GM12878 (cell line): ENCODE measurements around the gene ZNF672. TPM values are rescaled to one million over a fixed set of nuclear protein-coding genes. Genes with fewer than 3 reads are reported as not detected.

ENCODE experiments used
- ATF2 ChIP-seq: IDR thresholded peaks from 2 replicates; pipeline ENCODE4 v1.6.1; 2012; ENCODE audit warnings: low read length, inconsistent platforms
- ATF3 ChIP-seq: IDR thresholded peaks from 2 replicates; pipeline ENCODE4 v1.6.1; 2011; ENCODE audit warnings: low read depth, mild to moderate bottlenecking, low read length, moderate library complexity, borderline replicate concordance; ENCODE audit errors: extremely low read depth
- ATF7 ChIP-seq: fragments of 450-650 bp; IDR thresholded peaks from 2 replicates; pipeline ENCODE4 v1.6.1; 2016; ENCODE audit warnings: low read depth, mild to moderate bottlenecking
- HDAC2 ChIP-seq: fragments of 200-600 bp; sonication (generic); IDR thresholded peaks from 2 replicates; pipeline ENCODE4 v1.6.1; 2017
- IRF5 ChIP-seq: fragments of 450-650 bp; IDR thresholded peaks from 2 replicates; pipeline ENCODE4 v1.6.1; 2017; ENCODE audit warnings: borderline replicate concordance
- MYB ChIP-seq: fragments of 150-350 bp; IDR thresholded peaks from 2 replicates; pipeline ENCODE4 v1.6.1; 2014; ENCODE audit warnings: mild to moderate bottlenecking, low read depth, low read length, borderline replicate concordance
- NFYB ChIP-seq: IDR thresholded peaks from 2 replicates; pipeline ENCODE4 v1.6.1; 2011; ENCODE audit warnings: low read depth, mild to moderate bottlenecking, low read length, improper control_type of control experiment, moderate library complexity; ENCODE audit not compliant: insufficient read depth
- NR2F1 ChIP-seq: fragments of 450-650 bp; conservative IDR thresholded peaks from 2 replicates; pipeline ENCODE4 v1.6.1; 2017; ENCODE audit warnings: mild to moderate bottlenecking
- PAX5 ChIP-seq: IDR thresholded peaks from 2 replicates; pipeline ENCODE4 v1.6.1; 2011; ENCODE audit warnings: low read depth, low read length, borderline replicate concordance
- RELB ChIP-seq: fragments of 450-650 bp; IDR thresholded peaks from 2 replicates; pipeline ENCODE4 v1.6.1; 2017; ENCODE audit warnings: low read depth, mild to moderate bottlenecking, moderate library complexity
- REST ChIP-seq: IDR thresholded peaks from 2 replicates; pipeline ENCODE4 v1.6.1; 2012; ENCODE audit warnings: mild to moderate bottlenecking, low read depth, low read length
- SIN3A ChIP-seq: IDR thresholded peaks from 2 replicates; pipeline ENCODE4 v1.6.1; 2012; ENCODE audit warnings: low read depth, low read length, improper control_type of control experiment
- TCF3 ChIP-seq: IDR thresholded peaks from 2 replicates; pipeline ENCODE4 v1.6.1; 2012; ENCODE audit warnings: low read depth, mild to moderate bottlenecking, low read length, borderline replicate concordance; ENCODE audit not compliant: insufficient read depth
- YBX1 ChIP-seq: fragments of 450-650 bp; IDR thresholded peaks from 2 replicates; pipeline ENCODE4 v1.6.1; 2016; ENCODE audit warnings: antibody characterized with exemption
- ZBTB11 ChIP-seq: fragments of 450-650 bp; formaldehyde crosslinking; IDR thresholded peaks from 2 replicates; pipeline ENCODE4 v1.5.0; 2022; ENCODE audit warnings: mild to moderate bottlenecking, missing genetic modification characterization
- polyA plus RNA-seq, 11 experiments: library from polyadenylated mRNA; depleted of rRNA in 4 of 11; unstranded in 6 of 11; stranded (reverse) in 5 of 11; fragments of >200 nt; fragmentation: Nextera tagmentation in 4 of 11; fragmentation: Illumina TruSeq in 1 of 11; extraction: Ambion mirVana in 4 of 11; extraction: Trizol in 1 of 11; gene quantifications; 1 replicate in 1 of 11; 2 replicates in 10 of 11; pipeline versions ENCODE4 v1.2.1 to v1.2.3, GENCODE V29; 2011 to 2016; ENCODE audit warnings: inconsistent platforms in 2 of 11, missing spikeins in 2 of 11, low read depth in 1 of 11
- total RNA-seq, 4 experiments: library from RNA; depleted of rRNA in 3 of 4; stranded (reverse); fragments of >200 nt in 3 of 4; fragmentation: Illumina TruSeq in 1 of 4; extraction: Trizol in 1 of 4; gene quantifications; 2 replicates each; pipeline versions ENCODE4 v1.2.1 to v1.2.3, GENCODE V29; 2013 to 2021

The ZNF672 gene
- total and polyA plus RNA-seq, 10 of the 15 experiments (the other 5 are each of a cell fraction or from before 2014, with no cell fraction given): 2.9 to 51.3 (median 39.8) TPM

GRCh38 chr1:248872752-248873408 is 34.9 kb downstream of the ZNF672 start (continued):
- TF ChIP-seq ATF2: no peak
- no peak for TF ChIP-seq TCF3
- TF ChIP-seq ATF3: no peak
- no peak; the same call in 1 of the 2 replicates for TF ChIP-seq RELB
- TF ChIP-seq NR2F1: no peak; the same call in none of the 2 replicates
- no peak for TF ChIP-seq PAX5
- TF ChIP-seq YBX1: no peak
- no peak for TF ChIP-seq ZBTB11
- TF ChIP-seq IRF5: no peak
- peak; percentile 59; the same call in 1 of the 2 replicates for TF ChIP-seq NFYB
- no peak for TF ChIP-seq HDAC2
- TF ChIP-seq MYB: no peak
- no peak for TF ChIP-seq ATF7
- no peak for TF ChIP-seq REST
- no peak for TF ChIP-seq SIN3A
